ENCODE measurements around the gene SERPINE2.

- TF ChIP-seq POLR2A (IDR thresholded peaks at IDR 0.05), result no peak
- TF ChIP-seq CTCF (IDR thresholded peaks at IDR 0.05), result no peak
- no peak for TF ChIP-seq EP300 (IDR thresholded peaks at IDR 0.05)
These were observed 102.2 kb downstream of the SERPINE2 start for GRCh38 chr2:223936862-223937326.

Measured in stomach (tissue), 4 donors.